ENCODE data around the gene SRP9. TPM values are rescaled to one million over a fixed set of nuclear protein-coding genes. Genes with fewer than 3 reads are reported as not detected.

The SRP9 gene
- total and polyA plus RNA-seq, 4 experiments from 2014 or later: 141 to 500 (median 220) TPM

GRCh38 chr1:225748529-225748928, 29.1 kb upstream of the SRP9 start:
- Histone ChIP-seq H3K27ac (ENCODE audit: low read depth, low read length) (no peak overlapping the region), H3K4me3 (ENCODE audit: low read length in 2 of 2) (no peak overlapping the region), H3K9me3 (ENCODE audit: control insufficient read depth in 1 of 2, low read length in 2 of 2) (no peaks in the 10 kb centered on the region), H3K27me3 (ENCODE audit: insufficient read depth, low read length) (no peaks in the 10 kb centered on the region), H3K4me1 (ENCODE audit: insufficient read depth, low read length) (no peaks in the 10 kb centered on the region), H3K36me3 (ENCODE audit: insufficient read depth, low read length) (no peaks in the 10 kb centered on the region)
- DNase-seq: no peak
- Mint-ChIP-seq H3K36me3 (no peaks in the 10 kb centered on the region), H3K4me3 (no peak overlapping the region), H3K4me1 (no peaks in the 10 kb centered on the region), H3K27ac (no peak overlapping the region), H3K27me3 (no peaks in the 10 kb centered on the region), H3K9me3 (no peaks in the 10 kb centered on the region)
- ChIA-PET CTCF (ENCODE audit: partially characterized antibody) (no interaction called here), POLR2A (ENCODE audit: partially characterized antibody) (no interaction called here)
- intact Hi-C loops (cut with micrococcal nuclease): no loop called here

GRCh38 chr1:225749706-225750105, 27.9 kb upstream of the SRP9 start:
- POLR2A ChIA-PET (ENCODE audit: partially characterized antibody): no interaction called here
- Histone ChIP-seq H3K27me3 (ENCODE audit: insufficient read depth, low read length) (no peaks in the 10 kb centered on the region), H3K4me1 (ENCODE audit: insufficient read depth, low read length) (no peaks in the 10 kb centered on the region), H3K4me3 (ENCODE audit: low read length in 2 of 2) (no peak overlapping the region), H3K27ac (ENCODE audit: low read depth, low read length) (no peak overlapping the region), H3K36me3 (ENCODE audit: insufficient read depth, low read length) (no peaks in the 10 kb centered on the region), H3K9me3 (ENCODE audit: control insufficient read depth in 1 of 2, low read length in 2 of 2) (no peaks in the 10 kb centered on the region)
- Mint-ChIP-seq H3K9me3 (no peaks in the 10 kb centered on the region), H3K27me3 (peaks cover 0 to 3% of the 10 kb centered on the region in 2 donors), H3K4me3 (no peak overlapping the region), H3K27ac (no peak overlapping the region), H3K36me3 (no peaks in the 10 kb centered on the region), H3K4me1 (no peaks in the 10 kb centered on the region)
- no peak for DNase-seq
- CTCF ChIA-PET (ENCODE audit: partially characterized antibody): no interaction called here
- intact Hi-C loops (cut with micrococcal nuclease): no loop called here

GRCh38 chr1:225750420-225750819, 27.2 kb upstream of the SRP9 start:
- Mint-ChIP-seq H3K27ac (no peak overlapping the region), H3K4me3 (no peak overlapping the region), H3K9me3 (no peaks in the 10 kb centered on the region), H3K27me3 (peaks cover 0 to 3% of the 10 kb centered on the region in 2 donors), H3K4me1 (no peaks in the 10 kb centered on the region), H3K36me3 (no peaks in the 10 kb centered on the region)
- Histone ChIP-seq H3K27ac (ENCODE audit: low read depth, low read length) (no peak overlapping the region), H3K4me1 (ENCODE audit: insufficient read depth, low read length) (no peaks in the 10 kb centered on the region), H3K9me3 (ENCODE audit: control insufficient read depth in 1 of 2, low read length in 2 of 2) (no peaks in the 10 kb centered on the region), H3K4me3 (ENCODE audit: low read length in 2 of 2) (no peak overlapping the region), H3K36me3 (ENCODE audit: insufficient read depth, low read length) (no peaks in the 10 kb centered on the region), H3K27me3 (ENCODE audit: insufficient read depth, low read length) (no peaks in the 10 kb centered on the region)
- no peak for DNase-seq
- ChIA-PET CTCF (ENCODE audit: partially characterized antibody) (interaction anchor here (0.6 kb wide), 1 partner anchor 324 kb away, joined by 4 read pairs; no protein-coding TSS in a partner anchor), POLR2A (ENCODE audit: partially characterized antibody) (no interaction called here)
- intact Hi-C loops (cut with micrococcal nuclease): no loop called here

GRCh38 chr1:225750875-225751824, 26.5 kb upstream of the SRP9 start:
- Mint-ChIP-seq H3K9me3 (no peaks in the 10 kb centered on the region), H3K27me3 (peaks cover 2 to 3% of the 10 kb centered on the region in 2 donors), H3K36me3 (no peaks in the 10 kb centered on the region), H3K4me3 (no peak overlapping the region), H3K4me1 (no peaks in the 10 kb centered on the region), H3K27ac (no peak overlapping the region)
- ChIA-PET CTCF (ENCODE audit: partially characterized antibody) (no interaction called here), POLR2A (ENCODE audit: partially characterized antibody) (interaction anchor here (1.0 kb wide), 1 partner anchor 120 kb away, joined by 4 read pairs; no protein-coding TSS in a partner anchor)
- H3K27me3 ChIP-seq (ENCODE audit: insufficient read depth, low read length): no peaks in the 10 kb centered on the region
- H3K4me1 ChIP-seq (ENCODE audit: insufficient read depth, low read length): no peaks in the 10 kb centered on the region
- H3K36me3 ChIP-seq (ENCODE audit: insufficient read depth, low read length): no peaks in the 10 kb centered on the region
- H3K27ac ChIP-seq (ENCODE audit: low read depth, low read length): no peak overlapping the region
- intact Hi-C loops (cut with micrococcal nuclease): no loop called here
- H3K4me3 ChIP-seq (ENCODE audit: low read length in 2 of 2): no peak overlapping the region
- no peak for DNase-seq
- H3K9me3 ChIP-seq (ENCODE audit: control insufficient read depth in 1 of 2, low read length in 2 of 2): no peaks in the 10 kb centered on the region

GRCh38 chr1:225752245-225752644, 25.4 kb upstream of the SRP9 start:
- no peaks in the 10 kb centered on the region for H3K9me3 Mint-ChIP-seq
- ChIA-PET CTCF (ENCODE audit: partially characterized antibody) (interaction anchor here (0.7 kb wide), 1 partner anchor 171 kb away, joined by 5 read pairs; no protein-coding TSS in a partner anchor), POLR2A (ENCODE audit: partially characterized antibody) (interaction anchor here (0.7 to 1.0 kb wide), 2 partner anchors 119 to 160 kb away, joined by 3 to 4 read pairs; no protein-coding TSS in a partner anchor)
- intact Hi-C loops (cut with micrococcal nuclease): no loop called here
- DNase-seq: no peak
- Histone ChIP-seq H3K4me3 (ENCODE audit: low read length in 2 of 2) (no peak overlapping the region), H3K27me3 (ENCODE audit: insufficient read depth, low read length) (no peaks in the 10 kb centered on the region), H3K4me1 (ENCODE audit: insufficient read depth, low read length) (no peaks in the 10 kb centered on the region), H3K36me3 (ENCODE audit: insufficient read depth, low read length) (no peaks in the 10 kb centered on the region), H3K27ac (ENCODE audit: low read depth, low read length) (no peak overlapping the region), H3K9me3 (ENCODE audit: control insufficient read depth in 1 of 2, low read length in 2 of 2) (no peaks in the 10 kb centered on the region)
- H3K4me3 Mint-ChIP-seq: no peak overlapping the region
- H3K27me3 Mint-ChIP-seq: peaks cover 2 to 3% of the 10 kb centered on the region in 2 donors
- no peak overlapping the region for H3K27ac Mint-ChIP-seq
- no peaks in the 10 kb centered on the region for H3K36me3 Mint-ChIP-seq
- no peaks in the 10 kb centered on the region for H3K4me1 Mint-ChIP-seq

- H3K4me1 ChIP-seq (ENCODE audit: insufficient read depth, low read length): no peaks in the 10 kb centered on the region
- no peaks in the 10 kb centered on the region for H3K4me1 Mint-ChIP-seq
- POLR2A ChIA-PET (ENCODE audit: partially characterized antibody): no interaction called here
- no peak overlapping the region for H3K27ac Mint-ChIP-seq
- H3K36me3 ChIP-seq (ENCODE audit: insufficient read depth, low read length): no peaks in the 10 kb centered on the region
- H3K27me3 ChIP-seq (ENCODE audit: insufficient read depth, low read length): no peaks in the 10 kb centered on the region
- no peaks in the 10 kb centered on the region for H3K9me3 Mint-ChIP-seq
- no peak overlapping the region for H3K4me3 Mint-ChIP-seq
- no peaks in the 10 kb centered on the region for H3K36me3 Mint-ChIP-seq
- intact Hi-C loops (cut with micrococcal nuclease): no loop called here
- CTCF ChIA-PET (ENCODE audit: partially characterized antibody): no interaction called here
- H3K27me3 Mint-ChIP-seq: peaks cover 2 to 3% of the 10 kb centered on the region in 2 donors
- no peak overlapping the region for H3K27ac ChIP-seq (ENCODE audit: low read depth, low read length)
- no peak for DNase-seq
- H3K9me3 ChIP-seq (ENCODE audit: control insufficient read depth in 1 of 2, low read length in 2 of 2): no peaks in the 10 kb centered on the region
- no peak overlapping the region for H3K4me3 ChIP-seq (ENCODE audit: low read length in 2 of 2)
Measured at GRCh38 chr1:225754940-225755641, 22.5 kb upstream of the SRP9 start.

GRCh38 chr1:225755671-225756319, 21.8 kb upstream of the SRP9 start:
- H3K36me3 Mint-ChIP-seq: no peaks in the 10 kb centered on the region
- H3K27ac Mint-ChIP-seq: peak overlapping the region in 2 of 7 donors; percentile 37 to 49
- no peak overlapping the region for H3K4me3 ChIP-seq (ENCODE audit: low read length in 2 of 2)
- peaks cover 2 to 3% of the 10 kb centered on the region in 2 donors for H3K27me3 Mint-ChIP-seq
- H3K27ac ChIP-seq (ENCODE audit: low read depth, low read length): no peak overlapping the region
- H3K9me3 ChIP-seq (ENCODE audit: control insufficient read depth in 1 of 2, low read length in 2 of 2): no peaks in the 10 kb centered on the region
- no peak for DNase-seq
- no peaks in the 10 kb centered on the region for H3K36me3 ChIP-seq (ENCODE audit: insufficient read depth, low read length)
- H3K4me1 Mint-ChIP-seq: no peaks in the 10 kb centered on the region
- H3K9me3 Mint-ChIP-seq: no peaks in the 10 kb centered on the region
- no peaks in the 10 kb centered on the region for H3K4me1 ChIP-seq (ENCODE audit: insufficient read depth, low read length)
- CTCF ChIA-PET (ENCODE audit: partially characterized antibody): no interaction called here
- H3K4me3 Mint-ChIP-seq: no peak overlapping the region
- no peaks in the 10 kb centered on the region for H3K27me3 ChIP-seq (ENCODE audit: insufficient read depth, low read length)
- POLR2A ChIA-PET (ENCODE audit: partially characterized antibody): no interaction called here
- intact Hi-C loops (cut with micrococcal nuclease): no loop called here

Measured in CD4-positive, alpha-beta memory T cell (primary cell).